GM12891 (cell line): Measurements from ENCODE around the gene IDH2.
"Not testable (repeated sequence)": the region's sequence is repeated elsewhere in the genome, so short reads cannot be mapped to it uniquely, and the experiment has no call there.

ENCODE experiments used
- DNase-seq: peaks from one replicate; pipeline ENCODE4 v3.0.0; 2011; ENCODE audit warnings: low spot score; ENCODE audit not compliant: insufficient read length
- FAIRE-seq: peaks from 2 replicates; lab custom pipeline; 2011; peaks lifted over from hg19 to GRCh38; lab: Jason Lieb, UNC
- PAX5 ChIP-seq: IDR thresholded peaks from 2 replicates; pipeline ENCODE4 v1.6.1; 2011; ENCODE audit warnings: low read length, moderate library complexity, mild to moderate bottlenecking; ENCODE audit not compliant: insufficient read depth, severe bottlenecking
- POLR2A ChIP-seq: IDR thresholded peaks from 2 replicates; pipeline ENCODE4 v1.6.1; 2011; ENCODE audit warnings: low read depth, low read length, control low read depth
- POLR2AphosphoS5 ChIP-seq: IDR thresholded peaks from 2 replicates; pipeline ENCODE4 v1.6.1; 2011; ENCODE audit warnings: low read depth, low read length, control low read depth
- POU2F2 ChIP-seq: IDR thresholded peaks from 2 replicates; pipeline ENCODE4 v1.6.1; 2011; ENCODE audit warnings: low read depth, mild to moderate bottlenecking, control low read depth, low read length, moderate library complexity
- SPI1 ChIP-seq: IDR thresholded peaks from 2 replicates; pipeline ENCODE4 v1.6.1; 2011; ENCODE audit warnings: low read depth, low read length, control low read depth
- TAF1 ChIP-seq: IDR thresholded peaks from 2 replicates; pipeline ENCODE4 v1.6.1; 2011; ENCODE audit warnings: low read depth, low read length, control low read depth

The IDH2 gene

GRCh38 chr15:90075420-90076289, 26.6 kb downstream of the IDH2 start:
- no peak for TF ChIP-seq PAX5
- no peak for TF ChIP-seq SPI1
- no peak for TF ChIP-seq POLR2A
- no peak for TF ChIP-seq POU2F2
- TF ChIP-seq TAF1, result no peak
- TF ChIP-seq POLR2AphosphoS5, result no peak
- DNase-seq (no peak), FAIRE-seq (no peak)

- FAIRE-seq, result no peak
- TF ChIP-seq POU2F2, result no peak
- no peak for TF ChIP-seq PAX5
- no peak for TF ChIP-seq TAF1
- TF ChIP-seq POLR2AphosphoS5, result no peak
- no peak for TF ChIP-seq POLR2A
- no peak for TF ChIP-seq SPI1
- no peak for DNase-seq
Measured at GRCh38 chr15:90074916-90075315, 27.4 kb downstream of the IDH2 start.

GRCh38 chr15:90074023-90074422, 28.2 kb downstream of the IDH2 start:
- DNase-seq (no peak), FAIRE-seq (no peak)

GRCh38 chr15:90072978-90073640, 29.2 kb downstream of the IDH2 start:
- DNase-seq (no peak), FAIRE-seq (no peak)
- TF ChIP-seq TAF1 (no peak), POU2F2 (no peak), PAX5 (no peak), POLR2AphosphoS5 (no peak), POLR2A (no peak), SPI1 (no peak)

More at GRCh38 chr15:90074023-90074422, 28.2 kb downstream of the IDH2 start:
- TF ChIP-seq TAF1, result no peak
- no peak for TF ChIP-seq SPI1
- no peak for TF ChIP-seq POLR2A
- no peak for TF ChIP-seq POU2F2
- TF ChIP-seq POLR2AphosphoS5, result no peak
- no peak for TF ChIP-seq PAX5

GRCh38 chr15:90071220-90071807, 31.0 kb downstream of the IDH2 start:
- TF ChIP-seq PAX5 (no peak), TAF1 (no peak), POLR2A (no peak), SPI1 (no peak), POU2F2 (no peak), POLR2AphosphoS5 (no peak)
- FAIRE-seq, result peak; percentile 61
- peak; percentile 58 for DNase-seq

GRCh38 chr15:90070623-90071022, 31.6 kb downstream of the IDH2 start:
- DNase-seq, FAIRE-seq: not testable (repeated sequence)

GRCh38 chr15:90067953-90068606, 34.2 kb downstream of the IDH2 start:
- DNase-seq (no peak), FAIRE-seq (no peak)
- TF ChIP-seq PAX5 (no peak), POLR2A (no peak), POLR2AphosphoS5 (no peak), SPI1 (no peak), TAF1 (no peak), POU2F2 (no peak)

GRCh38 chr15:90067181-90067952, 34.9 kb downstream of the IDH2 start:
- TF ChIP-seq POLR2AphosphoS5, result no peak
- no peak for FAIRE-seq
- DNase-seq, result no peak

- TF ChIP-seq PAX5, result no peak
- no peak for FAIRE-seq
- DNase-seq, result no peak
Measured at GRCh38 chr15:90065682-90066049, 36.6 kb downstream of the IDH2 start.
